ENCODE results near the gene CCDC188. TPM values are rescaled to one million over a fixed set of nuclear protein-coding genes. Genes with fewer than 3 reads are reported as not detected.
A peak's percentile ranks its signal among the peaks of the same experiment; 100 is the strongest.

Gene CCDC188
- total and polyA plus RNA-seq, 9 of the 15 experiments (the other 6 are each of a cell fraction or from before 2014, with no cell fraction given): not detected

DNA sequence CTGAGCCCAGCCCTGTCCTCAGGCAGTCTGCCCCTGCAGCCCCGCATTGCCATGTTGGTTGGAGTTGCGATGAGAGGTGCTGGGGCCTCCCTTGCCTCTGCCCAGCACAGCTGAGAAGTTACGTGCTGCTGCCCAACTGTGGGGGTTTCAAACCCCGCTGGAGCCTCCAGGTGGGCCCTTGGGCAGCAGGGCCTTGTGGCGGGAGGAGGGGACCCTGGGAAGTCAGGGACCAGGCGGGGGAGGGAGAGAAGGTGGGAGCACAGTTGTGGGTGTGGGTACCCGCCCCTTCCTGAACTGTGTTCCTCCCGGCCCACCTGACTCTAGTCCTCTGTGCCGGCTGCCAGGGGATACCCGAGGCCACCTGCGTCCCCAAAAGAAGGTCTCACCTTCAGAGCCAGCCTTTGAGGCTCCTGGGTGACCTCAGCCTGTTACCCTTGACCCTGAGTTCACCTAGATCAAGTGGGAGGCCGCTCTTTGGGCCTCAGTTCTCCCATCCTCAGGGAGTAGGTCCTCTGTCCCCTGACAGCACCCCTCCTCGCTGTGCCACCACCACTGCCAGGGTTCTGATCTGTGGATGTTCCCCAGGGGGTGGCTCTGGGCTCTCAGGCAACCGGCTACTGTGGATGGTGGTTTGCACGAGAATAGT is 7.7 kb upstream of the CCDC188 start (continued):
- TF ChIP-seq, protein P1, sequence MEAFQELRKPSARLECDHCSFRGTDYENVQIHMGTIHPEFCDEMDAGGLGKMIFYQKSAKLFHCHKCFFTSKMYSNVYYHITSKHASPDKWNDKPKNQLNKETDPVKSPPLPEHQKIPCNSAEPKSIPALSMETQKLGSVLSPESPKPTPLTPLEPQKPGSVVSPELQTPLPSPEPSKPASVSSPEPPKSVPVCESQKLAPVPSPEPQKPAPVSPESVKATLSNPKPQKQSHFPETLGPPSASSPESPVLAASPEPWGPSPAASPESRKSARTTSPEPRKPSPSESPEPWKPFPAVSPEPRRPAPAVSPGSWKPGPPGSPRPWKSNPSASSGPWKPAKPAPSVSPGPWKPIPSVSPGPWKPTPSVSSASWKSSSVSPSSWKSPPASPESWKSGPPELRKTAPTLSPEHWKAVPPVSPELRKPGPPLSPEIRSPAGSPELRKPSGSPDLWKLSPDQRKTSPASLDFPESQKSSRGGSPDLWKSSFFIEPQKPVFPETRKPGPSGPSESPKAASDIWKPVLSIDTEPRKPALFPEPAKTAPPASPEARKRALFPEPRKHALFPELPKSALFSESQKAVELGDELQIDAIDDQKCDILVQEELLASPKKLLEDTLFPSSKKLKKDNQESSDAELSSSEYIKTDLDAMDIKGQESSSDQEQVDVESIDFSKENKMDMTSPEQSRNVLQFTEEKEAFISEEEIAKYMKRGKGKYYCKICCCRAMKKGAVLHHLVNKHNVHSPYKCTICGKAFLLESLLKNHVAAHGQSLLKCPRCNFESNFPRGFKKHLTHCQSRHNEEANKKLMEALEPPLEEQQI (IDR thresholded peaks at IDR 0.05): no peak

DNA sequence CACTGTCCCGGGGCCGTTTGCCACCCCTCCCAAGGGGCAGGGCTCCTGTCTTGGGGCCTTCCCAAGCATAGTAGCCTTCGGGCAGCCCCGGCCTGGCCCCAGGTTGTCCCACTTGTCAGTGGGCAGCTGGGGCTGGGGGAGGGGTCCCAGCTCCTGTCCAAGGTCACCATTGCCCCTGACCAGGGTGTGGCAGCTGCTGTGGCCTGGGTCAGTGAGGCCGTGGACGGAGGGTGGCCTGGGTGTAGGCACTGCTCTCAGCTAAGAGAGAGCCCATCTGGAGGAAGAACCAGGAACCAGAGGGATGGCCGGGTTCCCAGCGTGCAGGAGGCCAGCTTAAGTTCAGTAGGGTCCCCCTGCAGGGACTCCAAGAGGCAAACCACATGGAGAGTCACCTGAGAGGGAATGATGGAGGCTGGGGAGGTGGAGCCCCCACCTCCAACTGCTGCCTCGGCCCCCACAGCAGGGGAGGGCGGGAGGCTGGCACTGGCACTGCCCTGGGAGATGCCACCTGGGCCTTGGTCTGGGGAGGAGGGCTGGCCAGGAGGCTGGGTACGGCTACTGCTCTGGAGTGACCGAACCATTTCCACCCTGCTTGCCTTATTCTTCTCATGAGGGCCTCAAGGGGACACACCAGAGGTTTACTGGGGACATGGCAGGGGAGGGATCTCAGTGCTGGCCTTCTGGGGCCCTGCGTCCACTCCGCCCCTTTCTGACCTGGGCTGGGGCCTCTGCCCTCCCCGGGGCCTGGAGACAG is 6.8 kb upstream of the CCDC188 start:
- intact Hi-C loops (cut with micrococcal nuclease) (loop anchor here (1.0 to 10.0 kb wide), 6 partner anchors 35 to 299 kb away; partner anchors contain the start of gene RTN4R), in situ Hi-C loops (cut with MboI) (loop anchor here (5.0 to 25.0 kb wide), 3 partner anchors 135 to 530 kb away; no protein-coding TSS in a partner anchor)
- POLR2A ChIA-PET: interaction anchor here (0.5 to 1.1 kb wide), 15 partner anchors 10 to 966 kb away, joined by 3 to 9 read pairs (median 4); no protein-coding TSS in a partner anchor
- Histone ChIP-seq H3K36me3 (ENCODE audit: control insufficient read depth, insufficient read depth, low read length) (no peaks in the 10 kb centered on the region), H3K79me2 (ENCODE audit: control insufficient read depth, insufficient read depth, low read length) (no peaks in the 10 kb centered on the region), H2AFZ (ENCODE audit: low read depth, low read length) (no peak overlapping the region), H3K9me3 (replicated peaks; ENCODE audit: control insufficient read depth, insufficient read depth, low read depth, low read length) (peaks cover 4% of the 10 kb centered on the region), H3K27ac (ENCODE audit: extremely low read depth, low read depth, low read length) (no peak overlapping the region), H3K4me3 (no peak overlapping the region), H3K4me1 (replicated peaks in 1 of 2; ENCODE audit: control insufficient read depth in 2 of 2, insufficient read depth in 2 of 2, low read length in 2 of 2) (peaks cover 0 to 61% of the 10 kb centered on the region in 2 experiments; a peak in 2 of 5 replicates), H3K4me2 (ENCODE audit: insufficient read depth, low read length) (no peak overlapping the region), H3K9me1 (ENCODE audit: control insufficient read depth, insufficient read depth, low read length) (no peaks in the 10 kb centered on the region), H3K9ac (ENCODE audit: insufficient read depth in 1 of 2, low read depth in 2 of 2, low read length in 2 of 2) (peak overlapping the region in 1 of 2 experiments; percentile 46; a peak in 1 of 4 replicates), H3K27me3 (ENCODE audit: control insufficient read depth in 2 of 2, insufficient read depth in 2 of 2, low read length in 2 of 2) (peaks cover 27 to 66% of the 10 kb centered on the region in 2 experiments; a peak in 4 of 5 replicates), H4K20me1 (replicated peaks; ENCODE audit: control insufficient read depth, insufficient read depth, low read length) (peaks cover 37% of the 10 kb centered on the region)
- CTCF ChIA-PET (ENCODE audit: low intra/inter-chr PET ratio): interaction anchor here (0.6 to 5.5 kb wide), 13 partner anchors 10 to 584 kb away, joined by 3 to 126 read pairs (median 4); partner anchors contain the start of gene RTN4R
- FAIRE-seq (no peak), DNase-seq (ENCODE audit: extremely low read depth in 1 of 4, low spot score in 3 of 4) (no peak), ATAC-seq (peak; percentile 3)
- no TSS peak for BruUV-seq (replicated peaks)
- 6% methylated on average over 15 of the region's 15 CpGs for WGBS (ENCODE audit: insufficient coverage, low coverage, missing lambda C conversion rate)
- no peak for TF ChIP-seq ZNF717 (CRISPR knock-in tag; IDR thresholded peaks at IDR 0.05)
- no peak for TF ChIP-seq FOXM1 (IDR thresholded peaks at IDR 0.05; ENCODE audit: low read depth)
- peak; percentile 81; the same call in 1 of the 2 replicates for TF ChIP-seq FOXM1 (CRISPR knock-in tag; IDR thresholded peaks at IDR 0.05; ENCODE audit: low read depth)
- no peak for TF ChIP-seq NR0B1 (IDR thresholded peaks at IDR 0.05; ENCODE audit: partially characterized antibody)
- peak; percentile 66; the same call in 1 of the 2 replicates for TF ChIP-seq MED1 (CRISPR knock-in tag; IDR thresholded peaks at IDR 0.05; ENCODE audit: borderline replicate concordance)
- no peak for TF ChIP-seq ZNF75A (CRISPR knock-in tag; IDR thresholded peaks at IDR 0.05)
- TF ChIP-seq, protein P2, sequence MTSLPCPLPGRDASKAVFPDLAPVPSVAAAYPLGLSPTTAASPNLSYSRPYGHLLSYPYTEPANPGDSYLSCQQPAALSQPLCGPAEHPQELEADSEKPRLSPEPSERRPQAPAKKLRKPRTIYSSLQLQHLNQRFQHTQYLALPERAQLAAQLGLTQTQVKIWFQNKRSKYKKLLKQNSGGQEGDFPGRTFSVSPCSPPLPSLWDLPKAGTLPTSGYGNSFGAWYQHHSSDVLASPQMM (CRISPR knock-in tag; IDR thresholded peaks at IDR 0.05): 0 out of 2 replicates have a peak, but pooled peaks have one; percentile 33
- peak; percentile 85; the same call in 1 of the 2 replicates for TF ChIP-seq ZC3H4 (CRISPR knock-in tag; IDR thresholded peaks at IDR 0.05; ENCODE audit: borderline replicate concordance)
- TF ChIP-seq DPF2 (IDR thresholded peaks at IDR 0.05): no peak
- no peak for TF ChIP-seq BRCA1 (IDR thresholded peaks at IDR 0.05)
- 0 out of 2 replicates have a peak, but pooled peaks have one; percentile 11 for TF ChIP-seq BRCA1 (CRISPR knock-in tag; IDR thresholded peaks at IDR 0.05)
- TF ChIP-seq HNRNPL (IDR thresholded peaks at IDR 0.05; ENCODE audit: low read depth, low read length): 0 out of 2 replicates have a peak, but pooled peaks have one; percentile 62
- 0 out of 2 replicates have a peak, but pooled peaks have one; percentile 75 for TF ChIP-seq CBFB (CRISPR knock-in tag; IDR thresholded peaks at IDR 0.05)
- TF ChIP-seq SMAD1 (IDR thresholded peaks at IDR 0.05; ENCODE audit: low read depth, low read length, partially characterized antibody): peak; percentile 7
